GM19452 (cell line): ENCODE results near the gene TBC1D4.
"Not testable (repeated sequence)": the region's sequence is repeated elsewhere in the genome, so short reads cannot be mapped to it uniquely, and the experiment has no call there.

Source experiments
- ATAC-seq: cut with Tn5 transposase; IDR thresholded peaks from one replicate; pipeline ENCODE4 v1.9.1; 2021; ENCODE audit not compliant: unreplicated experiment

The TBC1D4 gene

GRCh38 chr13:75299246-75299645 lies 182.7 kb downstream of the TBC1D4 start:
- no peak for ATAC-seq

- ATAC-seq = no peak
Observed at GRCh38 chr13:75296641-75297040, 185.3 kb downstream of the TBC1D4 start.

DNA sequence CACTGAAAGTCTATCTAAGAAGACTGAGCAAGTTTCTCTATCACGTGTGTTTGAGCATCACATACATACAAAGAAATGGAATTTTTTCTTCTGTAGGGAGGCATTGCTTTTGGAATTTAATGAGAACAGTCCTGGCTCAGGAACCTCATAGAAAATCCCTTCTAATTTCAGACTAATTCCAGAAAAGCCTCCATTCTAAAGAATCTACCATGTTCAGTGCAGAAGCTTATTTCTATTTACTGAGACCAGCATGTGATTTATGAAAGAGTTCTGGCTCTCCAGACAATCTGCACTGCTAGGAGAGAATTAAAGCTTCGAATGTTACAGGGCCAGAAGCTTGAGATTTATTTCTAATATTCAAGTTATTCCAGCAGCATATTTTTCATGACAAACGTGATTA lies 186.8 kb downstream of the TBC1D4 start:
- ATAC-seq = no peak

DNA sequence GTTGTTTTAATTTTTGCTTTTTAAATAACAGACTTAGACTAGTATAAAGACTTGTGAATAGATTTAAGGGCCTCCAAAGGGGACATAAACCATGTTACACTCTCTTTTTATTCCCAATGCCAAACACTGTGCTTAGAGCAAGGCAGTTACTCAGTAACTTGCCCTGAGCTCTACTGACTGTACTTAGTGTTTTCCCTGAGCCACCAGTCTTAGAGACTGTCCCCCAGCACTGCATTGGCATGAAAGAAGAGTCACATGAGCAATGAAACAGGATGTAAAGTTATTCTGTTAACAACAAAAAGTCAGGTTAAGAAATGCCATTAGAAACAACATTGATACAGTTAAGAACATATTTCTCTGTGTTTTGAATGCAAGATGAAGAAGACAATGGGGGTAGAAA lies 187.9 kb downstream of the TBC1D4 start:
- no peak for ATAC-seq

DNA sequence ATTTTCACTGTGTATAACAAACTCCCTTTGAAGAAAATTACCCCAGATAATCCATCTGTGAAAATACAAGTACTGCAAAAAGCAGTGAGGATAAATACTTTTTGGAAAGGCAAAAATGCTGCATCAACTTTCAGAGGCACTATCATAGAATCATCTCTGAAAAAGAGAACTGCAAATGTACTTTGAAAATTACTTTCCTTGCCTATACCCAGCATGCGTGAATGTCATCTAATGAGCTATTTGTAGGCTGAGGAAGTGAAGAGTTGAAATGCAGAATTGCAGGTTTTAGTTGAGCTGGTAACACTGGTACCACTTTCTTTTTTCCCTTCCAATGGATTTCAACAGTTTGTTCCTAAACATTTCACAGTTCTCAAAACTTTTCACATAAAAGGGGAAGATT lies 196.7 kb downstream of the TBC1D4 start:
- ATAC-seq = no peak

- ATAC-seq = no peak
Observed at GRCh38 chr13:75279834-75280369, 202.1 kb downstream of the TBC1D4 start.

GRCh38 chr13:75273695-75274094 lies 208.3 kb downstream of the TBC1D4 start:
- ATAC-seq = not testable (repeated sequence)

- ATAC-seq = no peak
Observed at GRCh38 chr13:75271846-75272245, 210.1 kb downstream of the TBC1D4 start.

- not testable (repeated sequence) for ATAC-seq
Observed at GRCh38 chr13:75268481-75268880, 213.5 kb downstream of the TBC1D4 start.

DNA sequence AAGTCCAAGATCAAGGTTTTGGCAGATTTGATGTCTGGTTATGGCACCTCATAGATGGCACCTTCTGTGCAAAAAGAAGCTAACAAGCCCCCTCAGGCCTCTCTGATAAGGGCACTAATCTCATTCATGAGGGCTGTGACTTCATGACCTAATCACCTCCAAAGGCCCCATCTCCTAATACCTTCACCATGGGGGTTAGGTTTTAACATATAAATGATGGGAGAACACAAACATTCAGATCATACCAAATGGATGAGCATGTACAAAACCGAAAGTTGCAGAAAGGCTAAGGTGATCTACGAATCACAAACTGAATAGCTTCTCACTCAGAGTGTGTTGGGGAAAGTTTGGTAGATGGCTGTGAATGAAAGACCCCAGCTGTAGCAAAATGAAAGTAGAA lies 217.4 kb downstream of the TBC1D4 start:
- ATAC-seq = no peak

DNA sequence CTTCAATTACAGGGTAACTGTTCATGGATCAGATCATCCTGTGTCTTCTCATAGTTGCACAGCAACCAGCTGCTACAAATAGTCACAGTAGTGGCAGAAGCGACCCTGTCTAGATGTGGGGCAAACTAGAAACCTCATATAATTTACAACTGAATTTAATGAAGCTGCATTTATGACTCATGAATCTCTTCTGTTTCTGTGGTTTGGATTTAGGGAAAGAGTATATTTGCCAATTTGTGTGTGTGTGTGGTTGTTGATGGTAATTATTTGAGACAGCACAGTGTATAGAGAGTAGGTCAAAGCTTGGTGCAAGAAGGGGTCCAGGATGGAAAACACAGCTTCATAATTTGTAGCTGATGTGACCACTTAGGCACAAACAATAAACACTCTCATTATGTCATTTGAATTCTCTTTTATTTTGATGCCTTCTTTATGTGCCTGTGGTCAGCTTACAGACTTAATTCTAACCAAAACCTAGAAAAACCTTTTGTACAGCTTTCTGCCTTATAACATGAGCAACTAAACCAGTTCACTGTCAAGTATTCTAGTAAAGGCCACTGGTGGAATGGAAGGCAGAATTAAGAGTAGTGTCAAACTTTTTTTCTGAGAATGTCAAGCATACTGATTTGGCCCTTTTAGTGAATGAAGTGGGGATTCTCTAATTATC lies 218.1 kb downstream of the TBC1D4 start:
- ATAC-seq = no peak

GRCh38 chr13:75258159-75258782 lies 223.7 kb downstream of the TBC1D4 start:
- ATAC-seq = no peak

DNA sequence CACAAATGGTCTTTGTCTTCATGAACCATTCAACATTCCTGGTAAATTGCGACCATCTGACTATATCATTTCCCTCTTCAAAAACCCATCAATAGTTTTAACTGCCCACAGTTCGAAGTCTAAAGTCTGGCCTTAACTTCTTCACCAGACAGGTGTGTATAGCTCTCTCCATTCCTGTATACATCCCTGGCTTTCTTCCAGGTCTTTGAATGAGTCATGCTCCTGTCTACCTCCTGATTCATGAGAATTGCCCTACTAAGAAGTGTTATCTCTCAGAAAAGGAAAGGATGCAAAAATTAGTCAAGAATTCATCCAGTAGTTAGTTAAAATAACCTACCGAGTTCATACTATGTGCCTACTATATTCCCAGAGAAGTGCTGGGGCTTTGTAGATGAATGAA lies 225.0 kb downstream of the TBC1D4 start:
- no peak for ATAC-seq

- ATAC-seq = no peak
Observed at GRCh38 chr13:75255653-75256052, 226.3 kb downstream of the TBC1D4 start.

- ATAC-seq = no peak
Observed at GRCh38 chr13:75255147-75255546, 226.8 kb downstream of the TBC1D4 start.

DNA sequence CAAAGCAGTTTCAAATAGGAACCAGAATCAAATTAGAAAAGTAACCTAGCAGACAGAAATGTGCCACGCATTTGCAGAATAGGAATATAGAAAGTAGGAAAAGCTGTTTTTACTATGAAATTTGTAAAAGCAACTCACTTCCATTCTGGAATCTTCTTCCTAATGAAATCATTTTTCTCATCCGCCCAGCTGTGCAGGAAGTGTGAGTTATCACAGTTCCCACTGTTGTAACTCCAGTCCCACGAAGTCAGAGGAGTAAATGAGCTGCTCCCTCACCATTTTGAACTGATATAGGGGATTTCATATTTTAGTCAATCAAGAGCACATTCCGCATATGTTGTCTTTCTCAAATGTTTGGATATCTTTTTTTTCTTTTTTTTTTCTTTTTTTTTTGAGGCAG lies 230.8 kb downstream of the TBC1D4 start:
- ATAC-seq = no peak

- no peak for ATAC-seq
Observed at GRCh38 chr13:75250526-75251178, 231.3 kb downstream of the TBC1D4 start.

GRCh38 chr13:75245578-75245977 lies 236.4 kb downstream of the TBC1D4 start:
- not testable (repeated sequence) for ATAC-seq

- ATAC-seq = not testable (repeated sequence)
Observed at GRCh38 chr13:75240240-75240639, 241.7 kb downstream of the TBC1D4 start.

- ATAC-seq = no peak
Observed at GRCh38 chr13:75236774-75237173, 245.2 kb downstream of the TBC1D4 start.
